Ovary (tissue), 9 donors: ENCODE measurements around the gene ACTR5. TPM values are rescaled to one million over a fixed set of nuclear protein-coding genes. Genes with fewer than 3 reads are reported as not detected.

ENCODE experiments used
- DNase-seq, 5 donors: peaks; one replicate each; pipeline ENCODE4 v3.0.0-alpha.2; 2019 to 2020
- H3K27ac ChIP-seq, 2 donors: fragments of 200-600 bp; one replicate each; pipeline versions ENCODE4 v1.5.1 to v1.8.0; 2019 to 2022
- H3K27me3 ChIP-seq: fragments of 200-600 bp; one replicate; pipeline ENCODE4 v1.8.0; 2022
- H3K36me3 ChIP-seq: fragments of 200-600 bp; sonication (generic); one replicate; pipeline ENCODE4 v1.5.1; 2019
- H3K4me1 ChIP-seq: one replicate; pipeline ENCODE4 v1.8.1; 2013; ENCODE audit warnings: mild to moderate bottlenecking, moderate library complexity; ENCODE audit not compliant: insufficient read depth
- H3K4me3 ChIP-seq: fragments of 200-600 bp; sonication (generic); one replicate; pipeline ENCODE4 v1.5.1; 2017
- H3K9me3 ChIP-seq, 2 donors: fragments of 200-600 bp in 1 of 2; sonication (generic) in 1 of 2; one replicate each; pipeline versions ENCODE4 v1.5.1 to v1.8.1; 2013 to 2019; ENCODE audit warnings: mild to moderate bottlenecking in 1 of 2, moderate library complexity in 1 of 2
- EP300 ChIP-seq: sonication (generic); formaldehyde crosslinking; IDR thresholded peaks from one replicate; pipeline ENCODE4 v1.6.1; 2017; ENCODE audit warnings: antibody characterized with exemption
- POLR2A ChIP-seq: fragments of 450-650 bp; IDR thresholded peaks from one replicate; pipeline ENCODE4 v1.6.1; 2017; ENCODE audit warnings: antibody characterized with exemption, mild to moderate bottlenecking, moderate library complexity
- WGBS, 3 donors: extraction: QIAGEN DNeasy Blood & Tissue Kit in 1 of 3; methylation state at CpG; one replicate each; pipeline versions ENCODE4 v1.1.5 to v1.1.7; 2013 to 2017; 5-methylcytosine and 5-hydroxymethylcytosine counted together
- intact Hi-C, 4 donors: fragments of 100-400 bp; cut with DNase I; formaldehyde crosslinking; loops; one replicate each; pipeline versions ENCODE4 v1.11.0 to v1.15.1; 2022 to 2023
- polyA plus RNA-seq, 2 donors: library from polyadenylated mRNA; stranded (reverse); fragments of 200-250 nt in 1 of 2; fragments of 350-450 nt in 1 of 2; fragmentation: Illumina TruSeq in 1 of 2; extraction: RNeasy Lipid Tissue Mini Kit (QIAGEN cat#74804) in 1 of 2; gene quantifications; one replicate each; pipeline ENCODE4 v1.2.3, GENCODE V29; 2013 to 2014
- total RNA-seq, 7 donors: library from RNA; depleted of rRNA in 2 of 7; stranded (reverse); fragments of >200 nt in 2 of 7; fragmentation: NEBNext Ultra II Directional in 3 of 7; extraction: Animal tissue kit (Norgen Biotek cat#: 25700) in 3 of 7; gene quantifications; one replicate each; pipeline versions ENCODE4 v1.1.0 to v1.2.4, GENCODE V29; 2016 to 2023
- TF ChIP-seq, protein P1 (sequence below), 3 donors: fragments of 450-650 bp in 2 of 3; fragments of 200-600 bp in 1 of 3; IDR thresholded peaks; one replicate each; pipeline versions ENCODE4 v1.5.1 to v1.8.0; 2016 to 2022; ENCODE audit warnings: antibody characterized with exemption in 3 of 3, mild to moderate bottlenecking in 1 of 3
- donor health status: DM: no; HTN: no; CAD: no; lungs with moderate emphysema.
- donor health status: DM: no; HTN: no; CAD: no.
- donor health status: Bipolar disorder and iron deficiency.
- donor health status: DM: yes; HTN: yes; CAD: no.
- donor health status: DM: no; HTN: no; CAD: no.
- donor health status: DM: yes; HTN: yes; CAD: no.

The ACTR5 gene
- total and polyA plus RNA-seq, 9 donors = 6.2 to 12.3 (median 9.8) TPM

DNA sequence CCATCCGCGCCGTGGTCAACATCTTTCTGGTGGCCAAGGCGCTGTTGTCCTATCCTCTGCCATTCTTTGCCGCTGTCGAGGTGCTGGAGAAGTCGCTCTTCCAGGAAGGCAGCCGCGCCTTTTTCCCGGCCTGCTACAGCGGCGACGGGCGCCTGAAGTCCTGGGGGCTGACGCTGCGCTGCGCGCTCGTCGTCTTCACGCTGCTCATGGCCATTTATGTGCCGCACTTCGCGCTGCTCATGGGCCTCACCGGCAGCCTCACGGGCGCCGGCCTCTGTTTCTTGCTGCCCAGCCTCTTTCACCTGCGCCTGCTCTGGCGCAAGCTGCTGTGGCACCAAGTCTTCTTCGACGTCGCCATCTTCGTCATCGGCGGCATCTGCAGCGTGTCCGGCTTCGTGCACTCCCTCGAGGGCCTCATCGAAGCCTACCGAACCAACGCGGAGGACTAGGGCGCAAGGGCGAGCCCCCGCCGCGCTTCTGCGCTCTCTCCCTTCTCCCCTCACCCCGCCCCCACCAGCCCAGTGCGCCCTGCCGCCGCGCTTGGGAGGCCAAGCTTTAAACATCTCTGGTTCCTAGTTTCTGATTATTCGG is 20.0 kb upstream of the ACTR5 start:
- H3K27me3 ChIP-seq = no peaks in the 10 kb centered on the region
- WGBS, 3 donors = 2% methylated on average over 56 of the region's 56 CpGs
- H3K4me1 ChIP-seq = peaks cover 1% of the 10 kb centered on the region
- DNase-seq = no peak
- intact Hi-C loops = no loop called here
- no peaks in the 10 kb centered on the region for H3K36me3 ChIP-seq
- no peaks in the 10 kb centered on the region for H3K9me3 ChIP-seq
- TF ChIP-seq, protein P1, sequence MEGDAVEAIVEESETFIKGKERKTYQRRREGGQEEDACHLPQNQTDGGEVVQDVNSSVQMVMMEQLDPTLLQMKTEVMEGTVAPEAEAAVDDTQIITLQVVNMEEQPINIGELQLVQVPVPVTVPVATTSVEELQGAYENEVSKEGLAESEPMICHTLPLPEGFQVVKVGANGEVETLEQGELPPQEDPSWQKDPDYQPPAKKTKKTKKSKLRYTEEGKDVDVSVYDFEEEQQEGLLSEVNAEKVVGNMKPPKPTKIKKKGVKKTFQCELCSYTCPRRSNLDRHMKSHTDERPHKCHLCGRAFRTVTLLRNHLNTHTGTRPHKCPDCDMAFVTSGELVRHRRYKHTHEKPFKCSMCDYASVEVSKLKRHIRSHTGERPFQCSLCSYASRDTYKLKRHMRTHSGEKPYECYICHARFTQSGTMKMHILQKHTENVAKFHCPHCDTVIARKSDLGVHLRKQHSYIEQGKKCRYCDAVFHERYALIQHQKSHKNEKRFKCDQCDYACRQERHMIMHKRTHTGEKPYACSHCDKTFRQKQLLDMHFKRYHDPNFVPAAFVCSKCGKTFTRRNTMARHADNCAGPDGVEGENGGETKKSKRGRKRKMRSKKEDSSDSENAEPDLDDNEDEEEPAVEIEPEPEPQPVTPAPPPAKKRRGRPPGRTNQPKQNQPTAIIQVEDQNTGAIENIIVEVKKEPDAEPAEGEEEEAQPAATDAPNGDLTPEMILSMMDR (IDR thresholded peaks at IDR 0.05) = no peak
- TF ChIP-seq EP300 = no peak
- TF ChIP-seq POLR2A = no peak
- H3K4me3 ChIP-seq = no peak overlapping the region
- no peak overlapping the region for H3K27ac ChIP-seq

GRCh38 chr20:38728911-38729642 is 19.2 kb upstream of the ACTR5 start:
- WGBS, 3 donors = 2 to 3% (median 2%) methylated on average over 41 of the region's 41 CpGs
- Histone ChIP-seq H3K9me3 (no peaks in the 10 kb centered on the region), H3K36me3 (no peaks in the 10 kb centered on the region), H3K4me1 (peaks cover 1% of the 10 kb centered on the region), H3K4me3 (no peak overlapping the region), H3K27ac (no peak overlapping the region), H3K27me3 (no peaks in the 10 kb centered on the region)
- intact Hi-C loops = no loop called here
- no peak for DNase-seq
- TF ChIP-seq, protein P1 (IDR thresholded peaks at IDR 0.05) = no peak
- TF ChIP-seq EP300 (no peak), POLR2A (no peak)

DNA sequence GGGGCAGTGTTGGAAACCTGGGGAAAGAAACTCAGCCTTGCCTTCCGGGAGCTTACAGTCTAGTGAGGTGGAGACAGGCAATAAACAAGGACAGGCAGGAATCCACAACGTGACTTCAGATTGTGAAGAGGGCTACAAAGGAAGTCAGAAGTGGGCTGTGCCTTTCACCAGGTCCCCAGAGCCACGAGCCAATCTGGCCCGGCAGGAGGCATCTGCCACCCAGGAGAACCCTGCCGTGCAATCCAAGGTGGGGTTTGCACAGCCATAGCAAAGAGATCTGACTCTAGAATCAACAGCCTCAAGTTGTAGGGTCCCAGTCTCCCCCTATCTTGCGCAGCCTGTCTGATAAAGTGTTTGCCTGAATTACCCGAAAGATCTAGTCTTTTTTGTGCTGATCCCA is 18.5 kb upstream of the ACTR5 start:
- H3K27ac ChIP-seq = no peak overlapping the region
- H3K4me3 ChIP-seq = no peak overlapping the region
- no peaks in the 10 kb centered on the region for H3K27me3 ChIP-seq
- no peak for DNase-seq
- H3K9me3 ChIP-seq = no peaks in the 10 kb centered on the region
- H3K36me3 ChIP-seq = no peaks in the 10 kb centered on the region
- H3K4me1 ChIP-seq = peaks cover 1% of the 10 kb centered on the region
- WGBS, 3 donors = 6 to 7% (median 7%) methylated on average over 7 of the region's 7 CpGs
- TF ChIP-seq, protein P1 (IDR thresholded peaks at IDR 0.05) = no peak
- TF ChIP-seq POLR2A = no peak
- no peak for TF ChIP-seq EP300
- intact Hi-C loops = loop anchor here in 1 of 4 donors (10.0 kb wide), 1 partner anchor 85 kb away; no protein-coding TSS in a partner anchor

GRCh38 chr20:38730167-38730988 is 17.9 kb upstream of the ACTR5 start:
- H3K27ac ChIP-seq = no peak overlapping the region
- H3K4me1 ChIP-seq = peaks cover 1% of the 10 kb centered on the region
- H3K4me3 ChIP-seq = no peak overlapping the region
- no peaks in the 10 kb centered on the region for H3K9me3 ChIP-seq
- TF ChIP-seq EP300 (no peak), POLR2A (no peak)
- TF ChIP-seq, protein P1 (IDR thresholded peaks at IDR 0.05) = no peak
- DNase-seq = no peak
- H3K36me3 ChIP-seq = no peaks in the 10 kb centered on the region
- WGBS, 3 donors = 3 to 5% (median 4%) methylated on average over 41 of the region's 41 CpGs
- H3K27me3 ChIP-seq = no peaks in the 10 kb centered on the region
- intact Hi-C loops = loop anchor here in 1 of 4 donors (10.0 kb wide), 1 partner anchor 86 kb away; no protein-coding TSS in a partner anchor
